Tibial nerve (tissue), 4 donors: ENCODE measurements around the gene FLACC1. TPM values are rescaled to one million over a fixed set of nuclear protein-coding genes. Genes with fewer than 3 reads are reported as not detected.

Experiments
- DNase-seq, 2 donors: peaks; one replicate each; pipeline ENCODE4 v3.0.0-alpha.2; 2019; ENCODE audit warnings: low spot score in 2 of 2
- H3K27ac ChIP-seq, 4 donors: fragments of 200-600 bp; sonication (generic) in 3 of 4; one replicate each; pipeline ENCODE4 v1.5.1; 2017 to 2019; ENCODE audit warnings: mild to moderate bottlenecking in 1 of 4
- H3K27me3 ChIP-seq, 2 donors: fragments of 200-600 bp; sonication (generic) in 1 of 2; one replicate each; pipeline versions ENCODE4 v1.5.1 to v1.6.0; 2017 to 2019
- H3K36me3 ChIP-seq, 3 donors: fragments of 200-600 bp; sonication (generic); one replicate each; pipeline ENCODE4 v1.5.1; 2018 to 2019
- H3K4me1 ChIP-seq, 4 donors: fragments of 200-600 bp; sonication (generic) in 3 of 4; one replicate each; pipeline ENCODE4 v1.5.1; 2017 to 2019
- H3K4me3 ChIP-seq, 4 donors: fragments of 200-600 bp; sonication (generic) in 3 of 4; one replicate each; pipeline ENCODE4 v1.5.1; 2017 to 2019; ENCODE audit warnings: mild to moderate bottlenecking in 1 of 4, moderate library complexity in 1 of 4
- H3K9me3 ChIP-seq, 4 donors: fragments of 200-600 bp; sonication (generic) in 3 of 4; one replicate each; pipeline ENCODE4 v1.5.1; 2017 to 2019
- EP300 ChIP-seq, 2 donors: sonication (generic); formaldehyde crosslinking; IDR thresholded peaks; one replicate each; pipeline ENCODE4 v1.6.1; 2017; ENCODE audit warnings: antibody characterized with exemption in 2 of 2, mild to moderate bottlenecking in 1 of 2
- POLR2A ChIP-seq, 2 donors: fragments of 450-650 bp; IDR thresholded peaks; one replicate each; pipeline ENCODE4 v1.6.1; 2017; ENCODE audit warnings: antibody characterized with exemption in 2 of 2, mild to moderate bottlenecking in 2 of 2, moderate library complexity in 2 of 2
- WGBS, 2 donors: methylation state at CpG; one replicate each; pipeline ENCODE4 v1.1.5; 2018; 5-methylcytosine and 5-hydroxymethylcytosine counted together
- total RNA-seq, 4 donors: library from RNA; depleted of rRNA; stranded (reverse); fragments of >200 nt; gene quantifications; one replicate each; pipeline ENCODE4 v1.1.0, GENCODE V29; 2016
- TF ChIP-seq, protein P1 (sequence below), 5 experiments: fragments of 200-600 bp in 3 of 5; fragments of 450-650 bp in 2 of 5; sonication (generic) in 3 of 5; IDR thresholded peaks; one replicate each; pipeline ENCODE4 v1.5.1; 2016 to 2019; ENCODE audit warnings: antibody characterized with exemption in 5 of 5, mild to moderate bottlenecking in 3 of 5, moderate library complexity in 2 of 5

FLACC1 gene
- total RNA-seq, 4 donors from 2014 or later, result 0.66 to 2.1 (median 1.1) TPM

DNA sequence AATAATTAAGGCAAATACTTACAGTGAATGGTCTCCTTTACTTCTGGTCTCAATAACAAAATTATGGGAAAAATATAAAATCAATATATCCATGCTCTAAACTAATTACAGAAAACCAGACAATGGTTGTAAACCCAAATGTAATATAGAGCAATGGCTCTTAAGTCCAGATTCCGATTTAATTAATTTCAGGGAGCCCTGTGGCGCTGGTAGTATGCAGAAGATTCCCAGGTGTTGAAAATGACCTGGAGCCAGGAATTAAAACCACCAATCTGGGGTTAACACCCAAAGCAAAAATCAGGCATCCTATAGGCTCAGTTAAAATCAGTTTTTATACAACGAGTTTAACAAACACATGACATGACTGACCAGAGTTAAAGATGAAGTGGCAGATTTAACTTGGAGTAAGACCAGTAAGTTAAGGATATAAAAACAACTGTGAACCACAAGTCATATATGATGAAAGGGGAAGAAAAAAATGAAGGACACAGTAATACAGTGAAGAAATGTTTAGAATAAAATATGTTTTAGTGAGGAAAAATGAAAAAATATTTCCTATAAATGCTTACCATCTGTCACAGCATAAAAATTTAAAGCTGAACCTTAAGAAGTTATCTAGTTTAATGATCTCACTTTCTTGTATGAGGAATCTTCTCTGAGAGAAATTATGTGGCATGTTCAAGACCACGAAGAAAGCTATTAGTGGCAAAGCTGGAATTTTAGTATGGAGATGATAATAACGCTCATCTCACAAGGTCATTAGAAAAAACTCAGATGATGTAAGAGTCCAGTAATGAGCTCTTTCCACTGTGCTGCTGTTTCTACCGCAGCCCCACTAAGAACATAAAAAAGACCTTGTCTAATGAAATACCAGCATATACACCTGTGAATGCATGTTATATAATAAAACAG is 45.8 kb upstream of the FLACC1 start:
- DNase-seq, result no peak
- H3K9me3 ChIP-seq, result no peaks in the 10 kb centered on the region
- H3K27me3 ChIP-seq, result no peaks in the 10 kb centered on the region
- no peak overlapping the region for H3K4me3 ChIP-seq
- peaks cover 5 to 60% (median 14%) of the 10 kb centered on the region in 4 donors for H3K4me1 ChIP-seq
- peak overlapping the region in 1 of 4 donors; percentile 22 for H3K27ac ChIP-seq
- H3K36me3 ChIP-seq, result peaks cover 0 to 3% (median 0%) of the 10 kb centered on the region in 3 donors
- WGBS, 2 donors, result 67 to 69% methylated on average over 6 of the region's 6 CpGs
- no peak for TF ChIP-seq POLR2A (IDR thresholded peaks at IDR 0.05)

DNA sequence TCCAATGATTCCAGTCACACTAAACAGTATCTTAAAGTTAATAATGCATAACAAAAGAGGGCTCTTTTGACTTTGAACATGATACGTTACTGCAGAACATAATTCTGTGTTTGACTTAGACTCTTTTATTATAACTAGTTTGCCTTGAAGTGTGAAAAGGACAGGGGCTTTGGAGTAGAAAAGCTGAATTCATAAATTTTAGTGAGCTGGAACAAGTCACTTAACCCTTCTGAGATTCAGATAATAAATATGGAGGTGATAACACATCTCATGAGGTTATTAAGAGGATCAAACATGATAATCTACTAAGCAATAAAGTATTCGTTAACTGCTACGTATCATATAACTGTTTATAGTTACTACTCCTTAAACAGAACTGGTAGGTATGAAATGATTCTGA is 44.7 kb upstream of the FLACC1 start:
- peaks cover 5 to 50% (median 14%) of the 10 kb centered on the region in 4 donors for H3K4me1 ChIP-seq
- no peak overlapping the region for H3K27ac ChIP-seq
- H3K9me3 ChIP-seq, result no peaks in the 10 kb centered on the region
- H3K36me3 ChIP-seq, result peaks cover 0 to 11% (median 2%) of the 10 kb centered on the region in 3 donors
- WGBS, 2 donors, result 91 to 94% methylated on average over 3 of the region's 3 CpGs
- TF ChIP-seq, protein P1, sequence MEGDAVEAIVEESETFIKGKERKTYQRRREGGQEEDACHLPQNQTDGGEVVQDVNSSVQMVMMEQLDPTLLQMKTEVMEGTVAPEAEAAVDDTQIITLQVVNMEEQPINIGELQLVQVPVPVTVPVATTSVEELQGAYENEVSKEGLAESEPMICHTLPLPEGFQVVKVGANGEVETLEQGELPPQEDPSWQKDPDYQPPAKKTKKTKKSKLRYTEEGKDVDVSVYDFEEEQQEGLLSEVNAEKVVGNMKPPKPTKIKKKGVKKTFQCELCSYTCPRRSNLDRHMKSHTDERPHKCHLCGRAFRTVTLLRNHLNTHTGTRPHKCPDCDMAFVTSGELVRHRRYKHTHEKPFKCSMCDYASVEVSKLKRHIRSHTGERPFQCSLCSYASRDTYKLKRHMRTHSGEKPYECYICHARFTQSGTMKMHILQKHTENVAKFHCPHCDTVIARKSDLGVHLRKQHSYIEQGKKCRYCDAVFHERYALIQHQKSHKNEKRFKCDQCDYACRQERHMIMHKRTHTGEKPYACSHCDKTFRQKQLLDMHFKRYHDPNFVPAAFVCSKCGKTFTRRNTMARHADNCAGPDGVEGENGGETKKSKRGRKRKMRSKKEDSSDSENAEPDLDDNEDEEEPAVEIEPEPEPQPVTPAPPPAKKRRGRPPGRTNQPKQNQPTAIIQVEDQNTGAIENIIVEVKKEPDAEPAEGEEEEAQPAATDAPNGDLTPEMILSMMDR (IDR thresholded peaks at IDR 0.05), result no peak
- TF ChIP-seq POLR2A (IDR thresholded peaks at IDR 0.05) (no peak), EP300 (IDR thresholded peaks at IDR 0.05) (no peak)
- H3K27me3 ChIP-seq, result no peaks in the 10 kb centered on the region
- no peak for DNase-seq
- H3K4me3 ChIP-seq, result no peak overlapping the region

DNA sequence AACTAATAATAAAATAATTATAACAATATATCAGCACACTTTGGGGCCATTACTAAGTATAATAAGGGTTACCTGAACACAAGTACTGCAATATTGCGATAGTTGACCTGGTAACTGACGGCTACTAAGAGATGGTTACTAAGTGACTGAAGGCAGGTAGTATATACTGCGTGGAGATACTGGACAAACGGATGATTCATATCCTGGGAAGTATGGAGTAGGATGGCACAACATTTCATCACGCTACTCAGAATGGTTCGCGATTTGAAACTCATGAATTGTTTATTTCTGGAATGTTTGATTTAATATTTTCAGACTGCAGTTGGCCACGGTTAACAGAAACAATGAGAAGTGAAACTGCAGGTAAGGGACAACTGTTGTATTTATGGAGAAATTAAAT is 39.5 kb upstream of the FLACC1 start:
- DNase-seq, result no peak
- Histone ChIP-seq H3K4me1 (peaks cover 0 to 5% (median 1%) of the 10 kb centered on the region in 4 donors), H3K9me3 (no peaks in the 10 kb centered on the region), H3K4me3 (no peak overlapping the region), H3K27me3 (no peaks in the 10 kb centered on the region), H3K36me3 (peaks cover 4 to 61% (median 10%) of the 10 kb centered on the region in 3 donors), H3K27ac (no peak overlapping the region)
- TF ChIP-seq POLR2A (IDR thresholded peaks at IDR 0.05) (no peak), EP300 (IDR thresholded peaks at IDR 0.05) (no peak)
- TF ChIP-seq, protein P1 (IDR thresholded peaks at IDR 0.05), result no peak
- WGBS, 2 donors, result 83 to 84% methylated on average over 8 of the region's 8 CpGs

DNA sequence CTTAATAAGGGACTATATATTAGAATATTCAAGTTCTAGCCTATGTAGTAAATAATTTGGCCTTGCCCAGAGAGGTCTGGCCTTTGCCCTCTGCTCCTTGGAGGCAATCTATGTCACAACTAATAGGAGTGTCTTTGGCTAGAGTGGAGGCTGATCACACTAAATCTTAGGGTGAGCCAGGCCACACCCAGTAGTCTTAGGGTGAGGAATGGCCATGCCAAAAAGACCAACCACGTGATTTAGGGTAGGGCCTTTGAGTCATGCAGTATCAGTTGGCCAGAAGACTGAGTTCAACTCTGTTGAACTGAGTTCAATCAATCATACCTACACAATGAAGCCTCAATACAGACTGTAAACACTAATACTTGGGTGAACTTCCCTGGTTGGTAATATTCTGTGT is 26.0 kb upstream of the FLACC1 start:
- whole genome bisulfite sequencing, 2 donors, result 85 to 86% methylated on average over 1 of the region's 1 CpG
- peaks cover 0 to 93% (median 0%) of the 10 kb centered on the region in 3 donors for H3K36me3 ChIP-seq

DNA sequence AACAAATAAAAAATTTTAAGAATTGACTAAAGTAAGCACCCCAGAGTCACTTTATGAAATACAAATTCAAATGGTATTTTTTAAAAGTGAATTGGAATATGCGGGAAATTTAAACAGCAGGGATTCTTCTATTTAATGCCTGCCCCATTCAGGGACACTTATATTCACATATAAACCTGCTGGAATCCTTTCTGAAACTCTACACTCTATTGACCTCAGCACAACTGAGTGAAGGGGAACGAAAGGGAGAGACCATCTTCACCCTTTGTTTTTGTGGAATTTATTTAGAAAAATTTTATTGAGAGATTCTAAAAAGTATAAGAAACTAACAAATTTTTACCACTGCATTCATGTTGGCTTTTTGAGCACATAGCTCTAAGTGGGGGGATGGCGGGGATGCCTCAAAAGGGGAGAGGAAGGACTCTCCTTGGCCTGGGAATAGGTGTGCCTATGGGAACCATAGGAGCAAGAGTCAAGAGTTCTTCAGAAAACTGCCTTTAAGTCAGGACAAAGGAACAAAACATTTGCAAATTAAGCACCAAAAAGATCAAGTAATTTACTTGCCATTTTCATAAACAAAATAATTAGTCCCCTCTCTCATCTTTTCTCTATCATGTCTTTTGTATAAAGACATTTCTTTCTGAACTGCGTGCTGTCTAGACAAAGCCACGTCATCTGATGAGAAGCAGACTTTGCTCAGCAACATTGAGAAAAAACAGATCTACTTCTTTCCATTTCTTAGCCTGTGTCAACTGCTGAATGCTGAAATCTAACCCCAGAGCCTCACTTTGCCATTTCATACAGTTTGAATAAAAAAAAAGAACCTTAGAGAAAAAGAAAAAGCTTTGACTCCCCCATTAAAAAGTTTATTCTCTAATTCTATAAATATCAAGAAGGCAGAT is 21.6 kb upstream of the FLACC1 start:
- no peaks in the 10 kb centered on the region for H3K4me1 ChIP-seq
- 80 to 85% methylated on average over 5 of the region's 5 CpGs for WGBS, 2 donors
- H3K27me3 ChIP-seq, result no peaks in the 10 kb centered on the region
- no peak overlapping the region for H3K27ac ChIP-seq
- TF ChIP-seq, protein P1 (IDR thresholded peaks at IDR 0.05), result no peak
- TF ChIP-seq EP300 (IDR thresholded peaks at IDR 0.05) (no peak), POLR2A (IDR thresholded peaks at IDR 0.05) (no peak)
- DNase-seq, result no peak
- peaks cover 0 to 81% (median 0%) of the 10 kb centered on the region in 3 donors for H3K36me3 ChIP-seq
- H3K9me3 ChIP-seq, result peaks cover 0 to 7% (median 0%) of the 10 kb centered on the region in 4 donors
- H3K4me3 ChIP-seq, result no peak overlapping the region

More for the DNA sequence above, 26.0 kb upstream of the FLACC1 start:
- H3K9me3 ChIP-seq, result peaks cover 0 to 7% (median 0%) of the 10 kb centered on the region in 4 donors
- no peaks in the 10 kb centered on the region for H3K27me3 ChIP-seq
- no peaks in the 10 kb centered on the region for H3K4me1 ChIP-seq
- DNase-seq, result no peak
- H3K4me3 ChIP-seq, result no peak overlapping the region
- no peak overlapping the region for H3K27ac ChIP-seq
- TF ChIP-seq EP300 (IDR thresholded peaks at IDR 0.05), result no peak
- TF ChIP-seq POLR2A (IDR thresholded peaks at IDR 0.05), result no peak
- TF ChIP-seq, protein P1 (IDR thresholded peaks at IDR 0.05), result no peak
